HG03460 (cell line): Measurements from ENCODE around the gene SCN2B.

Experiments used
- ATAC-seq: cut with Tn5 transposase; IDR thresholded peaks from one replicate; pipeline ENCODE4 v1.9.1; 2021; ENCODE audit not compliant: unreplicated experiment

The SCN2B gene

DNA sequence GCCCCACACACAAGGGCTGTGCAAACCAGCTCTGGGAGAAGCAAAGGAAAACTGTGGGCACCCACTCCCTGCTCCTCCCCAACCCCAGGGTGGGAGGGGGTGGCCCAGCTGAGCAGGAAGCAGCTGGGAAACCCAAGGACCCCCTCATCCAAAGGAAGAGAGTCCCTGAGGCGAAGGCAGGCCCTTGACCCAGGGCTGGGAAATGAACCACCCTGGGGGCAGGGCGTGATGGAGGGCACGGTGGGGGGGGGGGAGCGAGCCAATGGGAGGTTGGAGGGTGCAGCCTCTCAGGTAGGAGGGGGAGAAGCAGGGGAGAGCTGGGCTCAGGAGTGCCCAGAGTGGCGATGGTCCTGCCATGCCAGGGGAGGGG, 40.7 kb downstream of the SCN2B start:
- ATAC-seq, result no peak

DNA sequence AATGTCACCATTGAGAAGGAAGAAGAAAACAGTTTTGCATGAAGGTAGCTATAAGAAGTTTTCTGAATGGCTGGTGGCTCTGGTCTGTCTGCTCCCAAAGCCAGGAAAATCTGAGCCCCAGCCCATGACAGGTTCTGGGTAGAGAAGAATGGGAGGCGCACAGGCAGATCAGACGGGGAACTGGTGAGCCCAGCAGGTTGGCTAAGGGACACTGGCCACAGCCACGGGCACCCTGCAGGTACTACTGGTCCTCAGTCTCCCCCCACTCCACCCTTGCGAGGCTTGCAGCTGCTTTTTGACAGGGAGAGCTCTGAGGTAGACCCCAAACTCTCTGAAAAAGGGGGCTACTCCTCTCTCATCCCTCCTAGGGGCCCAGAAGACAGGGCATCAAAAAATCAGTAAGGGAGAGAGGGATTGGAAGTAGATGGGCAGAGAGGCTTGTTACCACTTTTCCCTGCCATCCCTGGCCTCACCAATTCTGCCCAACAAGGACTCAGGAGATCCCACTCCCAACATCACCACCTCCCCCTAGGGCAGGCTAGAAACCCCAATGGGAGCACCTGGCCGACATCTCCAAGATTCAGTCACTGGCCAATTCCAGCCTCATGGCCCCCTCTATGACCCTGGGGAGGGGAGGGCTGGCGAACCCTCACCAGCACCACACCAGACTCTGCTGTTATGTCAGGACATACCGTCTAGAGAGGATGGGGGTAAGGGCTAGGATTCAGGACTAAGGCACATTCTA, 41.2 kb downstream of the SCN2B start:
- no peak for ATAC-seq

DNA sequence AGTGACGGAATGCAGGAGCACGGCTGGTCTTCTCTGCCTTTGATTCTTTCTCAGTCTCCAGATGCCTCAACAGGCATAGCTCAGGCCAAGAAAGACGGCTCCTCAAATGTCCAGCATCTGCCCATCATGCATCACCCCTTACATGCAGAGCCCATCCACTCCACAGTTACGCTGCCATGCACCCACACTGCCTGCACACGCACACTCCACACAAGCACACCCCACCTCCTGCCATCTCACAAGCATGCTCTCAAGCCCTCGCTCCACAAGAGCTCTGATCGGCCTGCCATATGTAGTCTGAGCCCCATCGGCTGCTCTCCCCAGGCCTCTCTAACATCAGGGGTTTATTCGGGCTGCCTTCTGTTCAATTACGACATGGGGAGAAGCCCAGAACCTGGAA, 42.6 kb downstream of the SCN2B start:
- no peak for ATAC-seq

DNA sequence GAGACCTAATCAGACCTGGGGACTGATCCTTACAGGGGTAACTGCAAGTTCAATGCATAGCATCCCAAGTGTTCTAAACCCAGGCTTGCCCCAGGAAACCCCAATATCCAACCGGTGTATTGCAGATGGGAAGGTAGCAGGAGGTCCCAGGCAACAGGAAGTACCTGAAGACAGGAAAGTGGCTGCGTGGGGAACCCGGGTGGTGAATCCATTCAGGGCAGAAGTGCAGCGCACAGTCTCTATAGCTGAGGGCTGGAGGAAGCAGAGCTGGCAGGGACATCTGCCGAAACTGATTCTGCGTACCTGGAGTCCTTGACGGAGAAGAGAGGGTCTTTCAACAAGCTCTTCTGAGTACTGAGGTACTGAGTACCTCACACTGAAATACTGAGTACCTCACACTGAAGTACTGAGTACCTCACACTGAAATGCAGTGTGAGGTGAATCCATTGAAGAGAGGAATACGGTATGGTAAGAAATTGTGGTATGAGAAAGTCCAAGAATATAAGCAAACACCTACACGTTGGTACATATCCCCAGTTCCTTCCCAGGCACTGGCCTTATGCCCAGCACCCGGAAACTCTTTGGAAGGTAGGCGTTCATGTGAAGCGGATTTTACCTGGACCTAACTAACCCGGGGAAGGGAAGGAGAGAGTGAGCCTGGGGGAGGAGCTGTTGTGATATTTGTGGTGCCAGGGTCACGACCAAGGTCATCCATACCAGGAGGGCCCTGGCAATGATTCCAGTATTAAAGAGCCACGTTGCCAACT, 43.9 kb downstream of the SCN2B start:
- no peak for ATAC-seq

DNA sequence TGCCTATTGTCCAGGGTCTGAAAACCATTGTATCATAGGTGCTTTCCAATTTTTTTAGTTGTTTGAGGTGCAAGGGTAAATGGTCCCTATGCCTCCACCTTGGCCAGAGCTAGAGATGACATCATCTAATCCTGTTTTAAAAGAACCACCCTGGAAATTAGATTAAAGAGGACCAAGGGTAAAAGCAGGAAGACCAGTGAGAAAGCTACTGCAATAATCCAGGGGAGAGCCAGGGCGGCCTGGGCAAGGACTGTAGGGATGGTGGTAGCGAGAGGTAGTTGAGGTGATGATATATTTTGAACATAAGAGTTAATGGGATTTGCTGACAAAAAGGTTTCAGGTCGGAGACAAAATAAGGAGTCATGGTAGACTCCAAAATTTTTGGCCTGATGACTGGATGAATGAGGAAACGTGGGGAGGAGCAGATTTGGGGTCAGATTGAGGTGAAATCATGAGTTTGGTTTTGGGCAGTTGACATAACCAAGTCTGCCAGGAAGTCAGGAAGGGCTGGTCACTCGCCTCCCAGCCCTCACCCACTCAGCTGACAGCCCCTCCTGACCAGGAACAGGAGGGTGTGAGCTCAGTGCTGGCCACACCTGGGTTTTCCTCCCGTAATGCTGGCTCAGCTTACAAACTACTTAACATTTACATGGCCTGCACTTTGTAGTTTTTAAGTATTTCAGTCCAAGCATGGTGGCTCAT, 46.8 kb downstream of the SCN2B start:
- ATAC-seq, result no peak

DNA sequence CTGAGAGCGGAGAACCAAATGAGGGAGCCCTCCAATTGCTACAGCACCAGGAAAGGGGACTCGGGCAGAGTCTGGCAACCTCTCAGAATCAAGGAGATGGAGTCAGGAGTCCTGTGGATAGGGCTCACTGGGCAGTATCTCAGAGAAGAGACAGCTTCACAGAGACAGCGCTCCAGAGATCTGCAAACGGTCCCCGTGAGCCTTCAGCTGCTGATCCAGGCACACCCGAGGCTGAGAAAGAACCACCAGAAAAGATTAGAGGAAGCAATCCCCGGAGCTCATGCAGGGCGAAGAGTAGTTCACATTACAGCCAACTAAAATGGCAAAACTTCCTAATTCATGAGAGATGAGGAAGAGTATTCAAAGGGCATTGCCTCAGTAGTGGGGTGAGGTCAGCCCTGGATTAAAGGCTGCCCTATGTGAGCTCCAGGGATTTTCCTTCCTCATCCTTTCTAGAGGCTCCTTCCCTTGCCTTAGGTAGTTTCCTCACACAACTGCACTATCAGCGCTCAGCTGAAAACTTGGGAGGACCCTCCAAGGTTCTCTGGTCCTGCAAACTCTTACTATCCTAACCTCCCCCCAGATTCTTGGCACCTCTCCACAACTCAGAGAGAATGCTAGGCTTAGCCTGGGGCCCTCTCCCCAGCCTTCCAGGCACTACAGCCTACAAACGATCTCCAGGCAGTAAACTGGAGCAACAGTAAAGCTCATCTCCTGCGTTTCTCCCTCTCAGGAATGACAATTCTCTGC, 47.5 kb downstream of the SCN2B start:
- no peak for ATAC-seq

DNA sequence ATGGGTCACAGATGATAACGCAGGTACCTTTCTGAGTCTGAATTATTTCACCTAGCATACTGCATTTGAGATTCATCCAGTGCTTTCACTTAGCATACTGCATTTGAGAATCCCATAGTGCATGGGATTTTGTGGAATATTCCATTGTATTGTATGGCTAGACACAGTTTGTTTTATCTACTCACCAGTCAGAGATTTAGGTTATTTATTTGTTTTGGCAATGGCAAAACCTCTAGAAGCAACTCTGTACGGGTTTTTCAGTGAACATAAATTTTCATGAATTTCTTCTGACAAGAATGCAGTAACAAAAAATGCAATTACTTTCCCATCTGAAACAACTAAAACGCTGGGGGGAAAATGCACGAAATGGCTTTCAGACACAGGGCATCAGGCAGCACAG, 48.1 kb downstream of the SCN2B start:
- no peak for ATAC-seq

DNA sequence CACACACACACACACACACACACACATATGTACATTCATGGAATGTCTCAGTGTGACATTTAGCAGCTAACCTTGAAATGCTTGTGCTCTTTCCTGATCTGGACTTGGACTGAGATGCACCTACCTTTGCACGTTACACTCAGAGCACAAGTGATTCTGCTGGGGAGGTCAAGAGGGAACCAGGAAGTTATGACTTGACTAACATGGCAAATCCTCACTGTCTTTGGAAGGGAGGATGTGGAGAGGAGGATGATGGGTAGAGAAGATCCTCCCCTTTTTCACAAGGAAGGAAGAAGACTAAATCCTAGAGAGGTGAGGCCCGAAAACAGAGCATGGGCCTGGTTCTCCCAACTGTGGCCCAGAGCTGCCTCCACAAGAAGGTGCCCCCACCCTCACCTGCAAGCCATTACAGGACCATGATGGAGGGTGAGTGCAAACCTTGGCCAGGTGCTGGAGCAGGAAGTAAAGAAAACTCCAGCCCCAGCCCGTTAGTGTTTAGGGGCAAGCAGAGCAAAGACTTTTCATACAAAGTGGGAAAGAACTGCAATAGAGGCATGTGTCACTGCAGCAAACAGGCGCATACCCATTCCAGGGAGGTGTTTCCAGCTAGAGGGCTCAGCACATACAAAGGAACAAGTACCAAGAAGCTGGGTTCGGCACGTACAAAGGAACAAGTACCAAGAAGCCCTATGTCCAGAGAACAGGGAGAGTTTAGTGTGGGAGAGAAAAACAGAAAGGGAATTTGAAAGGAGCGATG, 50.2 kb downstream of the SCN2B start:
- ATAC-seq, result no peak

DNA sequence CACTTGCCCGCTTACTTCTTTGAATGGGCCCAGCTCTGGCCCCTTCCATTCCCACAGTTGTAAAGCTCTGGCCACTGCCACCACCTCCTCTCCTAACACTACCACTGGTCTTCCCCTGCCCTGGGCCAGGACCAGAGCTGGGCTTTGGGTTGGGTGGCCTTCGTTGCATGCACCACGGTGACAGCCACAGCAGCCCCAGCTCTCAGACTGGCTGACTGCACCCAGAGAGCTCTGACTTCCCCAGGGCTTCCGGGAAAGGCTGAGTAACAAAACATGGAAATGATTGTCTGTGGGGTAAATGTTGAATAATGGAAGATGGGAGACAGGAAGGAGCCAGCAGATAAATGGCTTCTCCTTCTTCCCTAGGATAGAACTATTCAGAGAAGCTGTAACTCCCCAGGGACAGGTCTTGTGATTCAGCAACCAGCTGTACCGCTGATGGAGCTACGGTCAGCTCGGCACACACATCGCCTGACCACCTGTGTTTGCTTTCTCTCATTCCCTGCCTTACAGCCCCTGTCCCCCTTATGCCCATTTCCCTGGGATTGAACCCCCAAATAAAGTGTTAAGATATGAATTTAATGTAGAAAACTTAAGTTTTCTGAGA, 51.4 kb downstream of the SCN2B start:
- no peak for ATAC-seq

DNA sequence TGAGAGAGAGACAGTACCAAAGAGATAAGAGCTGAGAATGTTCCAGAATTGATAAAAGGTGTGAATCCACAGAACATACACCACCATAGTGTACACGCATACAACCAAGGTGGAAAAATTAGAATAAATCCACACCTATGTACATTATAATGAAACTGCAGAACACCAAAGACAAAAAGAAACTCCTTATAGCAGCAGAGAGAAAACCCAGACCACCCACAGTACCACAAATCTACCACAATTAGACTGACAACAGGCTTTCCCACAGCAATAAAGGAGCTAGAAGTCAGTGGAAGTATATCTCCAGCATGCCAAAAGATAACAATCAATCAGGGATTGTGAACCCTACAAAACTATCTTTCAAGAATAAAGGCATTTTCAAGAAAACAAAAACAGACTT, 55.6 kb downstream of the SCN2B start:
- ATAC-seq, result no peak

DNA sequence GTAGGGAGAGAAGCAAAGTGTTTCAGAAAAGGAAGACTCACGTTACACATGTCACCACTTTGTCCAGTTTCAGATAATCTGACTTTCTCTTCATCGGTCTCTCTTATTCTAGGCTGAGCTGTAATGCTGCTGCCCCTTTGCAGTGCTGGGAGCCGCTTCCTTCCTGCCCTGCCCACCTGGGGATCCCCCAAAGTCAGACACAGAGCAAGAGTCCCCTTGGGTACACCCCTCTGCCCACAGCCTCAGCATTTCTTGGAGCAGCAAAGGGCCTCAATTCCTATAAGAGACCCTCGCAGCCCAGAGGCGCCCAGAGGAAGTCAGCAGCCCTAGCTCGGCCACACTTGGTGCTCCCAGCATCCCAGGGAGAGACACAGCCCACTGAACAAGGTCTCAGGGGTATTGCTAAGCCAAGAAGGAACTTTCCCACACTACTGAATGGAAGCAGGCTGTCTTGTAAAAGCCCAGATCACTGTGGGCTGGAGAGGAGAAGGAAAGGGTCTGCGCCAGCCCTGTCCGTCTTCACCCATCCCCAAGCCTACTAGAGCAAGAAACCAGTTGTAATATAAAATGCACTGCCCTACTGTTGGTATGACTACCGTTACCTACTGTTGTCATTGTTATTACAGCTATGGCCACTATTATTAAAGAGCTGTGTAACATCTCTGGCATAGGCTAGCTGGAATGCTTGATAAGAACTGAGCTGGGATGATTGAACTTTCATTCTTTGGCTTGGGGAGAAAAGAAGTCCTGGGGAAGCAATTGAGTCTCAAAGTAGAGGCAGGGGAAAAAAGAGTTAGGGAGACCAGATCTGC, 58.4 kb downstream of the SCN2B start:
- peak; percentile 76 for ATAC-seq

DNA sequence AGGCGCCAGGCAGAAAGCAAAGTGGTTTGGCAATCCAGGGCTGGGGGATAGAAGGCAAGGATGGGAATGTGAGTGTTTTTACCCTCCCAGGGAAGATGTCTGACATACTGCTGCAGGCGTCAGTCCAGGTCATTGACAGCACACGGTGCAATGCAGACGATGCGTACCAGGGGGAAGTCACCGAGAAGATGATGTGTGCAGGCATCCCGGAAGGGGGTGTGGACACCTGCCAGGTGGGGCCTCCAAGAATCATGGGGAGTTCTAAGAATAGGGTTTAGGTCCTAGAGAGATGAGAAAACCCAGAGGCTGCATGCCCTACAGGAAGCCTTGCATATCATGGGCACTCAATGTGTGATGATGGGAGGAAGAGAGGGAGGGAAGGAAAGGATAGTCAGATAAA, 61.4 kb downstream of the SCN2B start:
- ATAC-seq, result no peak

DNA sequence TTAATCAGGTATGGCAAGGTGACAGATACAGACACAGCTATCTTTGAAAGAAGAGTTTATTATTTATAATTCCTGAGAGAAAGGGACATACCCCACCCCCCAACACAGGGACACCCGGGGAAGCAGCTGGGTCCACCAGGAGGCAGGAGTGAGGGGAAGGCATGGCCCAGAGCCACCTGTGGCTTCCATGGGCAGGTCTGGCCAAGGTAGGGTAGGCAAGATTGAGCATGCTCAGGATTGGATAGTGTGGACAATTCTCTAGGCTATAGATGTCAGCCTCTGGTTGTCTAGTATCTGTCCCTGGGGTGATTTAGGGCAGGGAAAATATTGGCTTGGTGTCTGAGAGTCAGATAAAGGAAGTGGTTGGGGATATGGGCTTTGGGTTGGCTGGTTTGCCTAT, 62.2 kb downstream of the SCN2B start:
- ATAC-seq, result no peak

DNA sequence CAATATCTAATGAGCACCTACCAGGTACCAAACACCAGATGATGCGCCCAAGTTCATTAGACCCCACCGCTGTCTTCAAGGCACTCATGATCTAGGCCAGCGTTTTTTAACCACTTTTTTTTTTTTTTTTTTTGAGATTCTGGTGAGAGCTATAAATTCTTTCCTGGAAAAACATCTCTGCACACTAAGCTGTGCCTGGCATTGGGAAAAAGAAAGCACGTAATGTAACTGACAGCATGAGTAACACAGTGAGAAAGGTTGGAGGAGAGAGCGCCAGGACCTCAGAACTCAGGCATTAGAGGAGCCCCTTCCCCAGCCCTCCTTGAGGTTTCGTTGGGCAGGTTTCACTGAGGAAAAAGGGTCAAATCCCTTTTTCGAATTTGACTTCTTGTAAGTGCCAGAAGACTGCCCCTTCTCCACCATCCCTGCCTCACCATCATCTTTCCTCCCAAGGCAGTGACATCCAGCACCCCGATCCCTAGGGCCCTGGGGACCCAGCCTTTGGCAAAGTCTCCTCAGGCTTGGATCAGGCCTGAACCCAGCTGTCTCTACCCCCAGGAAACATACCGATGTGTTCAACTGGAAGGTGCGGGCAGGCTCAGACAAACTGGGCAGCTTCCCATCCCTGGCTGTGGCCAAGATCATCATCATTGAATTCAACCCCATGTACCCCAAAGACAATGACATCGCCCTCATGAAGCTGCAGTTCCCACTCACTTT, 63.6 kb downstream of the SCN2B start:
- no peak for ATAC-seq
